Smooth muscle cell (in vitro differentiated cells): ENCODE results near the gene CD177. TPM values are rescaled to one million over a fixed set of nuclear protein-coding genes. Genes with fewer than 3 reads are reported as not detected.

ENCODE experiments used
- DNase-seq: peaks from one replicate; lab custom pipeline; 2025; ENCODE audit not compliant: unreplicated experiment; lab: John Stamatoyannopoulos, UW
- H2AFZ ChIP-seq: fragments of 200-600 bp; sonication (generic); 2 replicates; pipeline ENCODE4 v1.6.0; 2016; ENCODE audit warnings: antibody characterized with exemption, low read depth, mild to moderate bottlenecking
- H3F3A ChIP-seq: fragments of 200-600 bp; sonication (generic); 2 replicates; pipeline ENCODE4 v1.6.0; 2017; ENCODE audit warnings: antibody characterized with exemption, low read depth
- H3K27ac ChIP-seq: fragments of 200-600 bp; sonication (generic); 2 replicates; pipeline ENCODE4 v1.5.1; 2016; ENCODE audit warnings: low read depth, mild to moderate bottlenecking
- H3K27me3 ChIP-seq: fragments of 200-600 bp; sonication (generic); 2 replicates; pipeline ENCODE4 v1.6.1; 2016; ENCODE audit warnings: low read depth, mild to moderate bottlenecking
- H3K36me3 ChIP-seq: fragments of 200-600 bp; sonication (generic); 2 replicates; pipeline ENCODE4 v1.5.1; 2016; ENCODE audit warnings: low read depth
- H3K4me1 ChIP-seq: fragments of 200-600 bp; sonication (generic); 2 replicates; pipeline ENCODE4 v1.5.1; 2016; ENCODE audit warnings: low read depth
- H3K4me2 ChIP-seq: fragments of 200-600 bp; sonication (generic); 2 replicates; pipeline ENCODE4 v1.6.0; 2016; ENCODE audit warnings: mild to moderate bottlenecking
- H3K4me3 ChIP-seq: fragments of 200-600 bp; sonication (generic); 2 replicates; pipeline ENCODE4 v1.5.1; 2016; ENCODE audit warnings: mild to moderate bottlenecking
- H3K79me2 ChIP-seq: fragments of 200-600 bp; sonication (generic); 2 replicates; pipeline ENCODE4 v1.6.0; 2016; ENCODE audit warnings: low read depth, mild to moderate bottlenecking
- H3K9ac ChIP-seq: fragments of 200-600 bp; sonication (generic); 2 replicates; pipeline ENCODE4 v1.6.0; 2016; ENCODE audit warnings: low read depth
- H3K9me3 ChIP-seq: fragments of 200-600 bp; sonication (generic); replicated peaks from 2 replicates; pipeline ENCODE4 v1.5.1; 2016; ENCODE audit warnings: low read depth
- H4K20me1 ChIP-seq: fragments of 200-600 bp; sonication (generic); 2 replicates; pipeline ENCODE4 v1.6.0; 2016; ENCODE audit warnings: low read depth
- CTCF ChIP-seq: fragments of 200-600 bp; sonication (generic); IDR thresholded peaks from 2 replicates; pipeline ENCODE4 v1.5.1; 2017; ENCODE audit warnings: borderline replicate concordance, mild to moderate bottlenecking, antibody characterized with exemption; ENCODE audit not compliant: insufficient read depth, poor library complexity, severe bottlenecking
- WGBS: methylation state at CpG from one replicate; pipeline ENCODE4 v1.1.7; 2016; ENCODE audit warnings: low lambda C conversion rate; 5-methylcytosine and 5-hydroxymethylcytosine counted together
- polyA plus RNA-seq: library from polyadenylated mRNA; unstranded; fragments of >200 nt; fragmentation: Nextera tagmentation; extraction: Ambion mirVana; gene quantifications from 2 replicates; pipeline ENCODE4 v1.2.1, GENCODE V29; 2016
- total RNA-seq: library from RNA; depleted of rRNA; stranded (reverse); fragments of >200 nt; gene quantifications from 2 replicates; pipeline ENCODE4 v1.2.3, GENCODE V29; 2014

CD177 gene
- total and polyA plus RNA-seq, 2 experiments from 2014 or later: not detected

- no peaks in the 10 kb centered on the region for H4K20me1 ChIP-seq
- no peak overlapping the region for H3K27ac ChIP-seq
- TF ChIP-seq CTCF: no peak
- no peak overlapping the region for H3K4me3 ChIP-seq
- H2AFZ ChIP-seq: no peak overlapping the region
- H3K36me3 ChIP-seq: no peaks in the 10 kb centered on the region
- no peaks in the 10 kb centered on the region for H3K79me2 ChIP-seq
- H3K4me2 ChIP-seq: no peak overlapping the region
- H3K27me3 ChIP-seq: no peaks in the 10 kb centered on the region
- H3F3A ChIP-seq: no peaks in the 10 kb centered on the region
- H3K9me3 ChIP-seq: no peaks in the 10 kb centered on the region
- no peak for DNase-seq
- no peak overlapping the region for H3K9ac ChIP-seq
- no peaks in the 10 kb centered on the region for H3K4me1 ChIP-seq
- 90% methylated on average over 32 of the region's 34 CpGs for WGBS
Observed at GRCh38 chr19:43408043-43408442, 54.6 kb downstream of the CD177 start.

GRCh38 chr19:43409415-43409814 lies 55.9 kb downstream of the CD177 start:
- no peak for TF ChIP-seq CTCF
- no peak overlapping the region for H3K4me3 ChIP-seq
- no peaks in the 10 kb centered on the region for H3K4me1 ChIP-seq
- DNase-seq: no peak
- no peak overlapping the region for H3K4me2 ChIP-seq
- H3K79me2 ChIP-seq: no peaks in the 10 kb centered on the region
- WGBS: 95% methylated on average over 1 of the region's 1 CpG
- no peak overlapping the region for H3K27ac ChIP-seq
- H3K27me3 ChIP-seq: no peaks in the 10 kb centered on the region
- no peak overlapping the region for H2AFZ ChIP-seq
- H3K9ac ChIP-seq: no peak overlapping the region
- H3K36me3 ChIP-seq: no peaks in the 10 kb centered on the region
- no peaks in the 10 kb centered on the region for H4K20me1 ChIP-seq
- no peaks in the 10 kb centered on the region for H3K9me3 ChIP-seq
- H3F3A ChIP-seq: no peaks in the 10 kb centered on the region

- Histone ChIP-seq H3K9me3 (no peaks in the 10 kb centered on the region), H4K20me1 (no peaks in the 10 kb centered on the region), H3K4me1 (no peaks in the 10 kb centered on the region)
Observed at GRCh38 chr19:43412441-43412840, 59.0 kb downstream of the CD177 start.

More at GRCh38 chr19:43412441-43412840, 59.0 kb downstream of the CD177 start:
- no peaks in the 10 kb centered on the region for H3K27me3 ChIP-seq
- no peak for TF ChIP-seq CTCF
- H3K4me3 ChIP-seq: no peak overlapping the region
- no peaks in the 10 kb centered on the region for H3F3A ChIP-seq
- no peaks in the 10 kb centered on the region for H3K36me3 ChIP-seq
- H3K27ac ChIP-seq: no peak overlapping the region
- no peak overlapping the region for H2AFZ ChIP-seq
- no peak for DNase-seq
- no peak overlapping the region for H3K9ac ChIP-seq
- 82% methylated on average over 6 of the region's 6 CpGs for WGBS
- no peaks in the 10 kb centered on the region for H3K79me2 ChIP-seq
- H3K4me2 ChIP-seq: no peak overlapping the region

Other genes starting within 250 kb of the CD177 start
- gene PSG5, start 167.2 kb upstream of the CD177 start, total RNA-seq: not detected in 2 replicates
- gene PSG5, start 167.2 kb upstream of the CD177 start, polyA plus RNA-seq: not detected in 2 replicates
- not detected in 2 replicates for gene PSG4, start 148.0 kb upstream of the CD177 start, total RNA-seq
- not detected in 2 replicates for gene PSG4, start 148.0 kb upstream of the CD177 start, polyA plus RNA-seq
- gene PSG9, start 84.2 kb upstream of the CD177 start, total RNA-seq: not detected in 2 replicates
- not detected in 2 replicates for gene PSG9, start 84.2 kb upstream of the CD177 start, polyA plus RNA-seq
- not detected in 2 replicates for gene TEX101, start 61.2 kb downstream of the CD177 start, total RNA-seq
- not detected in 2 replicates for gene TEX101, start 61.2 kb downstream of the CD177 start, polyA plus RNA-seq
- 12.7 and 20.6 TPM in 2 replicates for gene LYPD3, start 111.9 kb downstream of the CD177 start, total RNA-seq
- gene LYPD3, start 111.9 kb downstream of the CD177 start, polyA plus RNA-seq: 17.9 and 36.9 TPM in 2 replicates
- gene PHLDB3, start 151.1 kb downstream of the CD177 start, total RNA-seq: 7.2 and 8.9 TPM in 2 replicates
- 8.6 and 17.4 TPM in 2 replicates for gene PHLDB3, start 151.1 kb downstream of the CD177 start, polyA plus RNA-seq
- 45.4 and 61.1 TPM in 2 replicates for gene ETHE1, start 173.5 kb downstream of the CD177 start, total RNA-seq
- 57.6 and 61.4 TPM in 2 replicates for gene ETHE1, start 173.5 kb downstream of the CD177 start, polyA plus RNA-seq
- 0.18 TPM in 1 of 2 replicates, not detected in the other for gene ZNF575, start 179.5 kb downstream of the CD177 start, total RNA-seq
- 1.7 and 2.4 TPM in 2 replicates for gene ZNF575, start 179.5 kb downstream of the CD177 start, polyA plus RNA-seq
- gene XRCC1, start 221.8 kb downstream of the CD177 start, total RNA-seq: 19.0 and 24.9 TPM in 2 replicates
- 35.1 and 43.0 TPM in 2 replicates for gene XRCC1, start 221.8 kb downstream of the CD177 start, polyA plus RNA-seq
- 1.7 and 5.5 TPM in 2 replicates for gene PINLYP, start 222.1 kb downstream of the CD177 start, total RNA-seq
- gene PINLYP, start 222.1 kb downstream of the CD177 start, polyA plus RNA-seq: 2.2 and 8.3 TPM in 2 replicates
- gene IRGQ, start 242.4 kb downstream of the CD177 start, total RNA-seq: 11.1 and 13.1 TPM in 2 replicates
- gene IRGQ, start 242.4 kb downstream of the CD177 start, polyA plus RNA-seq: 13.1 and 14.3 TPM in 2 replicates
- gene ZNF576, start 242.9 kb downstream of the CD177 start, total RNA-seq: 2.7 and 10.7 TPM in 2 replicates
- gene ZNF576, start 242.9 kb downstream of the CD177 start, polyA plus RNA-seq: 13.7 and 14.5 TPM in 2 replicates